Nephron (organoid): ENCODE data around the gene SIK2.

Experiments
- H3K27ac Mint-ChIP-seq, 3 experiments: 2 replicates each; pipeline ENCODE4 v1.8.0; 2020; ENCODE audit warnings: mixed read lengths in 3 of 3, mild to moderate bottlenecking in 2 of 3, moderate library complexity in 1 of 3
- H3K27me3 Mint-ChIP-seq: 2 replicates; pipeline ENCODE4 v1.8.0; 2021; ENCODE audit warnings: low read depth, mild to moderate bottlenecking, moderate library complexity, mixed read lengths
- H3K36me3 Mint-ChIP-seq: 2 replicates; pipeline ENCODE4 v1.8.0; 2020; ENCODE audit warnings: low read depth, mixed read lengths
- H3K4me1 Mint-ChIP-seq: 2 replicates; pipeline ENCODE4 v1.8.0; 2020; ENCODE audit warnings: mixed read lengths
- H3K4me3 Mint-ChIP-seq, 3 experiments: 2 replicates each; pipeline ENCODE4 v1.8.0; 2020; ENCODE audit warnings: mild to moderate bottlenecking in 3 of 3, mixed read lengths in 3 of 3, moderate library complexity in 2 of 3
- H3K9me3 Mint-ChIP-seq: 2 replicates; pipeline ENCODE4 v1.8.0; 2020; ENCODE audit warnings: mixed read lengths
- CTCF ChIP-seq, 3 experiments: fragments of 200-600 bp; sonication (generic); IDR thresholded peaks; one replicate each; pipeline ENCODE4 v1.5.0; 2021; ENCODE audit warnings: antibody characterized with exemption in 3 of 3; ENCODE audit not compliant: unreplicated experiment in 3 of 3

SIK2 gene

DNA sequence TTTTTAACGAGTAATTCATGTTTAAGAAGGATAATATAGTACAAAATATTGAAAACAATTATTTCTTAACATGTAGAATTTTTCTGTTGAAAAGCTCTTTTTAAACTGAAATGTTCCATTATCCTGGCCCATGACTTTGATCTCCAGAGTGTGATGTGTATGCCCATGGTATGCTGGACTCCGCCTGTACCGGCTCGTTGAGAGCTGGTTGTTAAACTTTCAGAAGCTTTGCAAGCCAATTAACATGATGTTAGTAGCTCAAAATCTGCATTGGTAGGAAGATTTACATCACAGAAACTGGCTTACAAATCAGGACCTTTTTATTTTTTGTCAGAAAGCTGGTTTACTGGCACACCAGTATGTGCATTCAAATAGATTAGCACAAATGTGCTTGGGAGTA lies 15.0 kb downstream of the SIK2 start:
- no peak for TF ChIP-seq CTCF (IDR thresholded peaks at IDR 0.05; ENCODE audit: unreplicated experiment in 3 of 3)
- H3K36me3 Mint-ChIP-seq = peaks cover 36% of the 10 kb centered on the region
- H3K4me1 Mint-ChIP-seq = no peaks in the 10 kb centered on the region
- H3K27me3 Mint-ChIP-seq = no peaks in the 10 kb centered on the region
- H3K4me3 Mint-ChIP-seq = no peak overlapping the region
- peak overlapping the region; percentile 21 to 37 (median 25) for H3K27ac Mint-ChIP-seq
- H3K9me3 Mint-ChIP-seq = no peaks in the 10 kb centered on the region

DNA sequence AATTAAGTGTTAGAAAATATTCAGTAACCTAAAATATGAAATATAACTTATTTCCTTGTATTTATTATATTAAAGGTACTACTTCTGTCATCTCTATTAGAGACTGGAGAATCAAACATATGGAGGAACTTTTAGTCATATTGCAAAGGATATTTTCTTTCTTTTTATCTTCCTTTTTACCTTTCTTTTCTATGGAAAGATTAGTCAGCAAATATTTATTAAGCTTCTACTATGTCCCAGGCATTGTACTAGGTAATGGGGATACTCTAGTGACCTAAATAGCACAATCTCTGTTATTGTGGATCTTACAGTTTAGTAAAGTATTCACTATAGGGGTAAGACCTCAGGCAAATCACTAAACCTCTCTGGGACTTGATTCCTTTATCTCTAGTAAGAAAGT lies 18.3 kb downstream of the SIK2 start:
- H3K36me3 Mint-ChIP-seq = peaks cover 69% of the 10 kb centered on the region
- TF ChIP-seq CTCF (IDR thresholded peaks at IDR 0.05; ENCODE audit: unreplicated experiment in 3 of 3) = no peak
- no peaks in the 10 kb centered on the region for H3K4me1 Mint-ChIP-seq

GRCh38 chr11:111623527-111624030 lies 21.3 kb downstream of the SIK2 start:
- no peak overlapping the region for H3K27ac Mint-ChIP-seq
- no peak overlapping the region for H3K4me3 Mint-ChIP-seq
- H3K36me3 Mint-ChIP-seq = peaks cover 70% of the 10 kb centered on the region
- H3K9me3 Mint-ChIP-seq = peaks cover 10% of the 10 kb centered on the region
- H3K4me1 Mint-ChIP-seq = no peaks in the 10 kb centered on the region
- H3K27me3 Mint-ChIP-seq = no peaks in the 10 kb centered on the region
- TF ChIP-seq CTCF (IDR thresholded peaks at IDR 0.05; ENCODE audit: unreplicated experiment in 3 of 3) = no peak

More for the DNA sequence above, 18.3 kb downstream of the SIK2 start:
- peaks cover 10% of the 10 kb centered on the region for H3K9me3 Mint-ChIP-seq
- H3K27ac Mint-ChIP-seq = no peak overlapping the region
- H3K4me3 Mint-ChIP-seq = no peak overlapping the region
- no peaks in the 10 kb centered on the region for H3K27me3 Mint-ChIP-seq

DNA sequence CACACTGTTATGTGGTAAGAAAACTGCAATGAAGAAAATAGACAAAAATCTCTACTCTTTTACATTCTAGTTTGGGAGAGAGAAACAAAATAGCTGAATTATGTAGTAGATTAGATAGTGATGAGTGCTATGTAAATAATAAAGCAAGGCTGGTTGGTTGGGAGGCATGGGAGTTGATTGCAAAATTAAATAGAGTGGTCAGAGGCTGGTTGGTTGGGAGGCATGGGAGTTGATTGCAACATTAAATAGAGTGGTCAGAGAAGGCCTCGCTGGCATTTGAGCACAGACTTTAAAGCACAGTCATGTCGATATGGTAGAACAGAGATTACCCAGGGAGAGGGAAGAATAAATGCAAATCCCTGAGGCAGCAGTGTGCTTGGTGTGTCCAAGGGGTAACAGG lies 22.4 kb downstream of the SIK2 start:
- H3K36me3 Mint-ChIP-seq = peaks cover 71% of the 10 kb centered on the region
- H3K27me3 Mint-ChIP-seq = no peaks in the 10 kb centered on the region
- no peak overlapping the region for H3K4me3 Mint-ChIP-seq
- no peaks in the 10 kb centered on the region for H3K4me1 Mint-ChIP-seq
- peak overlapping the region in 1 of 3 experiments; percentile 30 for H3K27ac Mint-ChIP-seq
- H3K9me3 Mint-ChIP-seq = peaks cover 10% of the 10 kb centered on the region
- no peak for TF ChIP-seq CTCF (IDR thresholded peaks at IDR 0.05; ENCODE audit: unreplicated experiment in 3 of 3)

DNA sequence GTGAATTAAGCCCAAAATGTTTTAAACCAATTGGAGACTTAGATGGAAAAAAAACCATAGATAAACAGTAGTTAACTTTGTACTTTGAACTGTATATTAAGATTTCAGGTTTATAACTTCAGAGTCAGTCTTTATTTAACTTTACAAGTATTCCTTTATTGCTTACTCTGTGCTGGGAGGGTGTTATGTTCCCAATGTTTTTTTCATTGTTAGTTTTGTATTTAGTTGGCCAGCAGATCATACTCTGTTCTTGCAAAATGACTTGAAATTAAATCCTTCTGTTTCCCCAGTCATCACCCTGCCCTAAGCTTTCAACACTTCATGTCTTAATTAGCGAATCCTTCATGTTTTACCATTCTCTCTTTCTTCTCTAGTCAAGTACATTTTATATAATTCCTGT lies 25.3 kb downstream of the SIK2 start:
- H3K36me3 Mint-ChIP-seq = peaks cover 54% of the 10 kb centered on the region
- peaks cover 8% of the 10 kb centered on the region for H3K9me3 Mint-ChIP-seq
- TF ChIP-seq CTCF (IDR thresholded peaks at IDR 0.05; ENCODE audit: unreplicated experiment in 3 of 3) = no peak
- no peak overlapping the region for H3K4me3 Mint-ChIP-seq
- H3K27me3 Mint-ChIP-seq = no peaks in the 10 kb centered on the region
- no peaks in the 10 kb centered on the region for H3K4me1 Mint-ChIP-seq
- no peak overlapping the region for H3K27ac Mint-ChIP-seq

- Mint-ChIP-seq H3K27ac (no peak overlapping the region), H3K9me3 (no peaks in the 10 kb centered on the region), H3K36me3 (peaks cover 35% of the 10 kb centered on the region), H3K4me3 (no peak overlapping the region), H3K27me3 (no peaks in the 10 kb centered on the region), H3K4me1 (peaks cover 11% of the 10 kb centered on the region)
- TF ChIP-seq CTCF (IDR thresholded peaks at IDR 0.05; ENCODE audit: unreplicated experiment in 3 of 3) = no peak
These were observed 27.2 kb downstream of the SIK2 start for GRCh38 chr11:111629499-111629898.
